GM18519 (cell line): ENCODE measurements around the gene WWOX.

Experiments used
- ATAC-seq: cut with Tn5 transposase; IDR thresholded peaks from one replicate; pipeline ENCODE4 v1.9.1; 2021; ENCODE audit warnings: mild to moderate bottlenecking, moderate library complexity; ENCODE audit not compliant: unreplicated experiment, low FRiP score

The WWOX gene

GRCh38 chr16:79112462-79112861, 1013.0 kb downstream of the WWOX start:
- no peak for ATAC-seq

- ATAC-seq = no peak
These were observed 1014.4 kb downstream of the WWOX start for GRCh38 chr16:79113826-79114225.

- ATAC-seq = no peak
These were observed 1015.3 kb downstream of the WWOX start for GRCh38 chr16:79114759-79115158.

GRCh38 chr16:79121906-79122305, 1022.5 kb downstream of the WWOX start:
- ATAC-seq = no peak

- ATAC-seq = no peak
These were observed 1022.9 kb downstream of the WWOX start for GRCh38 chr16:79122343-79122742.

- no peak for ATAC-seq
These were observed 1024.7 kb downstream of the WWOX start for GRCh38 chr16:79124016-79124756.

- ATAC-seq = no peak
These were observed 1028.3 kb downstream of the WWOX start for GRCh38 chr16:79127766-79128165.

- no peak for ATAC-seq
These were observed 1029.3 kb downstream of the WWOX start for GRCh38 chr16:79128706-79129105.

GRCh38 chr16:79130616-79131015, 1031.2 kb downstream of the WWOX start:
- no peak for ATAC-seq

- no peak for ATAC-seq
These were observed 1032.0 kb downstream of the WWOX start for GRCh38 chr16:79131321-79132075.

- no peak for ATAC-seq
These were observed 1033.2 kb downstream of the WWOX start for GRCh38 chr16:79132701-79133100.

- no peak for ATAC-seq
These were observed 1034.8 kb downstream of the WWOX start for GRCh38 chr16:79134300-79134699.

GRCh38 chr16:79136955-79137354, 1037.5 kb downstream of the WWOX start:
- no peak for ATAC-seq

GRCh38 chr16:79137426-79137939, 1038.0 kb downstream of the WWOX start:
- ATAC-seq = no peak

GRCh38 chr16:79139799-79140198, 1040.3 kb downstream of the WWOX start:
- ATAC-seq = no peak

- ATAC-seq = no peak
These were observed 1043.6 kb downstream of the WWOX start for GRCh38 chr16:79143026-79143425.

GRCh38 chr16:79150151-79150550, 1050.7 kb downstream of the WWOX start:
- ATAC-seq = no peak

GRCh38 chr16:79150632-79151310, 1051.3 kb downstream of the WWOX start:
- ATAC-seq = no peak

GRCh38 chr16:79154086-79154485, 1054.6 kb downstream of the WWOX start:
- no peak for ATAC-seq

- no peak for ATAC-seq
These were observed 1056.0 kb downstream of the WWOX start for GRCh38 chr16:79155471-79155870.

- no peak for ATAC-seq
These were observed 1056.5 kb downstream of the WWOX start for GRCh38 chr16:79155904-79156303.
